ENCODE results near the gene MOB2.
"Not testable (repeated sequence)": the region's sequence is repeated elsewhere in the genome, so short reads cannot be mapped to it uniquely, and the experiment has no call there.

The MOB2 gene

DNA sequence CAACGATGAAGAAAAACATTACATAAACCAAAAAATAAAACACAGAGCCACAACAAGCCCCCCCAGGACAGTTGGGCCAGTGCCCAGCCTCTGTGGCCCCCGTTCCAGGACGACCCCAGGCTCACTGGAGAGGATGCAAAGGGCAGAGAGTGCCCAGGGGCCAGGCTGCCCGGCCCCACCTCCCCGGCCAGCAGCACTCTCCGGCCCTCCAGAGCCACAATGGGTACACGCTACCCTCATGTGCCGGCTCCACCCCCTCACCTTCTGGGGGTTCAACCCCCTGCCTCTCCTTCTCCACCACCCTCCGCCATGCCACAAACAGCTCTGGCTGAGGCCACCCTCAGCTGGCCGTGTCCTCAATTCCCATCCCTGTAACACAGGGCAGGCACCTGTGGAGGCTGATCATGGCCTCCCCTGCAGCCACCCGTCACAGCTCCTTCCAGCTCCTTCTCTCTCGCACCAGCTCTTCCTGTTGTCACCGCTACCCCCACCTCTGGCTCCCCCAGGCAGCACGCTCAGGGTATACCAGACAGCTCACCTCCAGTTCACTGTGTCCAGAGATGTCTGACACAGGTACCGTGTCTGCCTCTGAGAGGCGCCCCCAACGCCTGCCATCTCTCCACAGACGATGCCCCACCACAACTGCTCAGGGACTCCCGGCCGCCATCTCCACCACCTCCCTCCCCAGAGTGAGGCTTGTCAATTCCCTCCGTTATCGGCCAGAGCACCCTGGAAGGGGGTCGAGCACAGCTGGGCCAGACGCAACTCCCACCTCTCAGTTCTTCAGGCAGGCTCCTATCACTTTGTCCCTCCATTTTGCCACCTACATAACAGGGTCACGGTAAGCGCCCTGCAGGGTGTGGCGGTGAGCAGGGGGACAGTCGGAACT, 30.8 kb upstream of the MOB2 start:
- no peak for DNase-seq

GRCh38 chr11:1516273-1517067, 29.9 kb upstream of the MOB2 start:
- no peak for DNase-seq

- peak; percentile 51 for DNase-seq
These were observed 28.8 kb upstream of the MOB2 start for GRCh38 chr11:1515082-1516060.

GRCh38 chr11:1514336-1515061, 27.9 kb upstream of the MOB2 start:
- no peak for DNase-seq

GRCh38 chr11:1513326-1514296, 27.0 kb upstream of the MOB2 start:
- no peak for DNase-seq

DNA sequence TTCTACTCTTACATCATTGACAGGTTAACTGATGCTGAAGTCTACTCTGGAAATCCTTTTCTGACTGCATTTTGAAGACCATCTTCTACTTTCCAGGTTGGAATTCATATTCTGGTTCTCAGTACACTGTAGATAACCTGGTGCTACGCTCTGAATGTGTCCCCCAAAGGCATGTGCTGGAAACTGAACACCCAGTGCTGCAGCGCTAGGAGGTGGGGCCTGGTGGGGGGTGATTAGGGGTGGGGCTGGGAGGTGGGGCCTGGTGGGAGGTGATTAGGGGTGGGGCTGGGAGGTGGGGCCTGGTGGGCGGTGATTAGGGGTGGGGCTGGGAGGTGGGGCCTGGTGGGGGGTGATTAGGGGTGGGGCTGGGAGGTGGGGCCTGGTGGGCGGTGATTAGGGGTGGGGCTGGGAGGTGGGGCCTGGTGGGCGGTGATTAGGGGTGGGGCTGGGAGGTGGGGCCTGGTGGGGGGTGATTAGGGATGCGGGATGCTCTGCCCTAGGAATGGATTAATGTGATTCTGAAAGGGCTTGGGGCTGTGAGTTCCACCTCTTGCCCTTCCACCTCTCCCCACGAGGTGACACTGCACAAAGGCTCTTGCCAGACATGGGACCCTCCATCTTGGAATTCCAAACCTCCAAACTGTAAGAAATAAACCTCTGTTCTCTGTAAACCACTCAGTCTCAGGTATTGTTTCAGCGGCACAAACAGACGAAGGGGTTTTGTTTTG, 26.1 kb upstream of the MOB2 start:
- not testable (repeated sequence) for DNase-seq

DNA sequence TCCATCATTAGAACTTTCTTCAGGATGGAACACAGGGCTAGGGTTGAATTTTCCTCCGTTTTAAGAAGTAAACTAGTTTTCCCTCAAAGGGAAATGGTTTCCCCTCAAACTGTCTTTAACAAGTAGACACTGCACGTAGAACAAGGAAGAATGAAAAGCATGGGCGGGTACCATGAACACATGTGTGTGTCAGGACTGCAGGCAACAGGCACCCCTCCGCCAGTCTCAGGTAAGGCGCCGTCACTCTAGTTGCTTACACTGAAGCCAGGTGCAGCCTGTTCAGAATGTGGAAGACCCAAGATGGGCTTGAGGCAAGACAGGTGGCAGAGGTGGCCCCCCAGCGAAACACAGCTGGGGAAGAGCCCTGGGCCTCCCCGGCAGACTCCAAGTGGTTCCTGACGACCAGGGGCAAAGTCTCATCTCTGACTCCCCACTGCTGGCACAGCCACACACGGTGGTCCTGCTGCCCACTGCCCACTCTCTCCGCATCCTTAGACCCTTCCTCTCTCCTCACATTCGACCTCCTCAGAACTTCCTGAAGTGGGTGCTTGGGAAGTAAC, 25.4 kb upstream of the MOB2 start:
- no peak for DNase-seq

GRCh38 chr11:1510928-1511327, 24.3 kb upstream of the MOB2 start:
- no peak for DNase-seq

DNA sequence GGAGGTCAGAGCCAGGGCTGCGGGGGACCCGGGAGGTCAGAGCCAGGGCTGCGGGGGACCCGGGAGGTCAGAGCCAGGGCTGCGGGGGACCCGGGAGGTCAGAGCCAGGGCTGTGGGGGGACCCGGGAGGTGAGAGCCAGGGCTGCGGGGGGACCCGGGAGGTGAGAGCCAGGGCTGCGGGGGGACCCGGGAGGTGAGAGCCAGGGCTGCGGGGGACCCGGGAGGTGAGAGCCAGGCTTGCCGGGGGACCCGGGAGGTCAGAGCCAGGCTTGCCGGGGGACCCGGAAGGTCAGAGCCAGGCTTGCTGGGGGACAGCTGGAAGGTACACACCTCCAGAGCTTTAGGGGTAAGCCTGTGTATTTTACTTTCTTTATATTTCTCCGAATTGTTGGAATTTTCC, 23.8 kb upstream of the MOB2 start:
- DNase-seq, result not testable (repeated sequence)

DNA sequence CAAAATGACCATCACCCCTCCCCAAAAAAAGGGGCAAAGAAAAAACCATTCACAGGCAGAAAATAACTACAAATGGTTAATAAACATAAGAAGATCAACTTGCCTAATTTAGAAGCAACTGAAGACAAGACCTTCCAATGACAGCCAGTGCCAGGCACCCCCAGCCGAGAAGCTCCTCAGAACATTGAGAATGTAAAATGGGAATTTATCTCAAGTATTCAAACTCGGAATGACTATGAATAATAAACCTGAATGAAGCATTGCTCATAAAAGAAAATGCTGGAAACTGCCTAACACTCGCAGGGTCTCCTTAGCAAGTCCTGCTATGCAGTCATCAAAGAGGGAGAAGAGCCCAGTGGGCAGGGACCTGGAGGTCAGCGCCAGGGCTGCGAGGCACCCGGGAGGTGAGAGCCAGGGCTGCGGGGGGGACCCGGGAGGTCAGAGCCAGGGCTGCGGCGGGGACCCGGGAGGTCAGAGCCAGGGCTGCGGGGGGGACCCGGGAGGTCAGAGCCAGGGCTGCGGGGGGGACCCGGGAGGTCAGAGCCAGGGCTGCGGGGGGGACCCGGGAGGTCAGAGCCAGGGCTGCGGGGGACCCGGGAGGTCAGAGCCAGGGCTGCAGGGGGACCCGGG, 23.2 kb upstream of the MOB2 start:
- DNase-seq, result no peak

GRCh38 chr11:1508986-1509385, 22.4 kb upstream of the MOB2 start:
- no peak for DNase-seq

DNA sequence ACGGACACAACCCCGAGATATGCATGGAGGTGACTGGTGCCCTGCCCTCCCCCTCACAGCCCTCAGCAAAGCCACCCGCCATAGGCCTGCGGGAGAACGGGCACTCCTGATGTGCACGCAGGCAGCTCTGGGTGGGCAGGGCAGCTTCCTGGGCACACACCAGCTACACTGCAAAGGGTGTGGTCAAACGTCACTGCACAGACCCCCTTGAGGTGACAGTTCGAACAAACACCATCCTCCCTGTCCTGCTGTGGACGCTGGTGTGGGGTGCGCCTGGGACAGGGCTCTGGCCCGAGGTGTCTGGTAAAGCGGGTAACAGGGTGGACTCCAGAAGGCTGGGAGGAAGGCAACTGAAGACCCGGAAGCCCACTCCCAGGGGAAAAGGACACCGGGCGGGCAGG, 21.9 kb upstream of the MOB2 start:
- DNase-seq, result no peak

GRCh38 chr11:1507381-1508140, 21.0 kb upstream of the MOB2 start:
- no peak for DNase-seq

DNA sequence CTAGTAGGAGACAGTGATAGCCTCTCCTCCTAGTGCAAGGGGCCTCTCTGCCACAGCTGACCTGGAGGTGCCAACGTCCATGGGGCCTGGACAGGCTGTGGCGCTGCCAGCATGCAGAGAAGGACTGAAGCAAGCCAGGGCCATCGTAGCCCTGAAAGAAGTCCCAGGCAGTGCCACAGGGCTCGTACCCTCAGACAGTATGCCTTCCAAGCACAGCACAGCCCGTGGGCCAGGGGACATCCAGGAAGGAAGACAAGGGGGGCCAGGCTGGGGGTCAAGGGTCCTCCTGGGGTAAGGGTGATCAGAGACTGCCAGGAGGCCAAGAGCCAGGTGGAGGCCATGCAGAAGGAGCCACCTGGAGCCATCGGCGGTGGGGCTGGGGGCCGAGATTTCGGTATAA, 20.4 kb upstream of the MOB2 start:
- DNase-seq, result no peak

DNA sequence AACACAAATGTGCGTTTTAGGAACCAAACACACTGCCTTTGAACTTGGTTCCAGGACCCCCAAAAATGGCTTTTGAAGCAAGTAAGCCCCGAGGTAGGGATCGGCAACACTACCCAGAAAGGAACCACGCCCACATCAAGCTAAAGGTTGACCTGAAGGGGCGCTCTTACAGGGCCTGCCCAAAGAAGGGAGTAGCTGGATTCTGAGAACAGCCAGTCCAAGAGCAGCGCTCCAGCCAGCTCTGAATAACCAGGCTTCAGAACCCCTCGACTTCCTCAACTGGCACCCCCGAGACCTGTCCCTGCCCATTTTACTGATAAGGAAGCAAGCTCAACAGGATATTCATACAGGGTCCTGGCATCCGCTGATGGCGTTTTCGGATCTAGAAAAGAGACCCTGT, 18.9 kb upstream of the MOB2 start:
- no peak for DNase-seq

DNA sequence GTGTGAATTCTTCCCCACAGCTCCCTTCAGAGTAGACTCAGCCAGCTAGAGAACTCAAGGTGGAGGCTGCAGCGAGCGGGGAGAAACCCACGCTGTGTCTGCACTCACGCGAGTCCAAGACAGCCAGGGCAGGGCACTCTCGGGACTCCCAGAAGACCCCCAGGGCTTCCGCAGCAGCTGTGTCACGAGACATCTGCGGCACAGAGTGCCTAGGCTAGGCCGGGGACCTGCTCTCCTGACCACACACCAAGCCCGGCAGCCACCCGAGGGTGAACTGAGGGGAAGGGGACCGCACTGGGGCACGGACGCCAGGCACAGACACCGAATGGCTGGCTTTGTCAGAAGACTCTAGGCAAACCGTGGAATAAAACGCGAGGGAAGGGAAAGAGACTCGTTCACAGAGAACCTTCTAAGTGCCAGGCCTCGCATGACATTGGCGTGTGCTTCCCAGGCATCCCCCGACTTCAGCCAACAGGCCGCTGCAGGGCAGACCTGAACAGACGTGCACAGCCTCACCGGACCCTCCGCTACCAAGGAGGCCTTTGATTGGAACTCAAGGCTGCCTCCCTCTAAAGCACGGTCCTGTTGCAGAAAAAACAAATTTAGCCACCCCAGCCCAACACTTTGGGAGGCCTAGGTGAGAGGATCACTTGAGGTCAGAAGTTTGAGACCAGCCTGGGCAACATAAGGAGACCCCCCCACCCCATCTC, 18.2 kb upstream of the MOB2 start:
- no peak for DNase-seq

DNA sequence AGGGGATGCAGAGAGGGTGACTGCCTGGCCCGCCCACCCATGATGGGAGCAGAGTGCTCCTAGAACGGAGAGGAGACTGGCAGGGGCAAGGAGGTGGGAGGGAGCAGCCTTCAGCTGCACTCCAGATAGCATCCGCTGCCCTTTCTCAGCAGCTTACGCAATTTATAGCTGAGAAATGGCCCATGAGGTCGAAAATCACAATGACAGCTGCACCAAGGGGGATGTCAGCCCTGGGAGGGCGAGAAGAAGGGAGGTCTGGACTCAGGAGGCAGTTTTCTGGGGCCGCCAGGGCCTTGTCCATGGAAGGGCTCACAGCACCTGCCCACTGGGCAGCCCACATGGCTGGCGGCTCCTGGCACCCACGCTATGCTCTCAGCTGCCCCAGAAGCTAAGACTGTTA, 17.6 kb upstream of the MOB2 start:
- DNase-seq, result no peak

- DNase-seq, result no peak
These were observed 17.1 kb upstream of the MOB2 start for GRCh38 chr11:1503708-1504104.

Data from CD4-positive, alpha-beta T cell treated with Interleukin-4 for 4 hours (primary cell).